Ectodermal cell (in vitro differentiated cells): ENCODE data around the gene SMAD4.

Experiments
- H3K27ac ChIP-seq: 2 replicates; pipeline ENCODE4 v1.7.0; 2013; ENCODE audit warnings: mild to moderate bottlenecking, low read depth, low read length; ENCODE audit not compliant: insufficient read depth, poor library complexity, severe bottlenecking
- H3K27me3 ChIP-seq: 2 replicates; pipeline ENCODE4 v1.7.0; 2013; ENCODE audit warnings: mild to moderate bottlenecking, low read length; ENCODE audit not compliant: insufficient read depth, control insufficient read depth, poor library complexity, severe bottlenecking
- H3K36me3 ChIP-seq: one replicate; pipeline ENCODE4 v1.7.0; 2013; ENCODE audit warnings: low read length; ENCODE audit not compliant: control insufficient read depth, insufficient read depth
- H3K4me1 ChIP-seq: one replicate; pipeline ENCODE4 v1.7.0; 2013; ENCODE audit warnings: low read length; ENCODE audit not compliant: control insufficient read depth, insufficient read depth
- H3K4me3 ChIP-seq: 2 replicates; pipeline ENCODE4 v1.7.0; 2013; ENCODE audit warnings: low read depth, low read length, control low read depth; ENCODE audit not compliant: insufficient read depth
- H3K9me3 ChIP-seq: 2 replicates; pipeline ENCODE4 v1.7.0; 2013; ENCODE audit warnings: mild to moderate bottlenecking, low read length, moderate library complexity; ENCODE audit not compliant: control insufficient read depth
- WGBS, 2 experiments: methylation state at CpG; one replicate each; pipeline ENCODE4 v1.1.7; 2013; ENCODE audit warnings: missing lambda C conversion rate in 2 of 2; 5-methylcytosine and 5-hydroxymethylcytosine counted together

Gene SMAD4

GRCh38 chr18:51068105-51068504 lies 38.1 kb downstream of the SMAD4 start:
- Histone ChIP-seq H3K4me1 (no peaks in the 10 kb centered on the region), H3K4me3 (no peak overlapping the region), H3K27me3 (no peaks in the 10 kb centered on the region), H3K36me3 (peaks cover 12% of the 10 kb centered on the region), H3K9me3 (no peaks in the 10 kb centered on the region), H3K27ac (no peak overlapping the region)
- WGBS, 2 experiments, result 94 to 97% methylated on average over 4 of the region's 4 CpGs

- H3K36me3 ChIP-seq, result peaks cover 8% of the 10 kb centered on the region
- 93 to 100% methylated on average over 1 of the region's 1 CpG for WGBS, 2 experiments
These were observed 39.9 kb downstream of the SMAD4 start for GRCh38 chr18:51069885-51070284.

DNA sequence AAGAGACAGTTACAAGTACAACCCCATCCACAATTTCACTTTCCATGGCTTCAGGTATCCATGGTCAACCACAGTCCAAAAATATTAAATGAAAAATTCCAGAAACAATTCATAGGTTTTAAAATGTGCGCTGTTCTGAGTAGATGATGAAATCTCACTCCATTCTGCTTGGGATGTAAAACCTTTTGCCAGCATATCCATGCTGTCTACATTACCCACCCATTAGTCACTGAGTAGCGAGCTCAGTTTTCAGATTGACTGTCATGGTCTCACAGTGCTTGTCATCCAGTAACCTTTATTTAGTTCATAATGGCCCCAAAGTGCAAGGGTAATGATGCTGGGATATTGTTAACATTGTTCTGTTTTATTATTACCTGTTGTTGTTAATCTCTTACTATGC lies 40.5 kb downstream of the SMAD4 start:
- H3K27ac ChIP-seq, result no peak overlapping the region
- no peak overlapping the region for H3K4me3 ChIP-seq

More at GRCh38 chr18:51069885-51070284, 39.9 kb downstream of the SMAD4 start:
- no peaks in the 10 kb centered on the region for H3K4me1 ChIP-seq
- no peak overlapping the region for H3K27ac ChIP-seq
- H3K4me3 ChIP-seq, result no peak overlapping the region
- no peaks in the 10 kb centered on the region for H3K9me3 ChIP-seq
- no peaks in the 10 kb centered on the region for H3K27me3 ChIP-seq

GRCh38 chr18:51072586-51073313 lies 42.7 kb downstream of the SMAD4 start:
- Histone ChIP-seq H3K27me3 (no peaks in the 10 kb centered on the region), H3K4me1 (no peaks in the 10 kb centered on the region), H3K27ac (no peak overlapping the region), H3K36me3 (peaks cover 8% of the 10 kb centered on the region), H3K9me3 (no peaks in the 10 kb centered on the region), H3K4me3 (no peak overlapping the region)
- 93 to 94% methylated on average over 5 to 6 of the region's 6 CpGs for WGBS, 2 experiments

More for the DNA sequence above, 40.5 kb downstream of the SMAD4 start:
- WGBS, 2 experiments, result 95 to 96% methylated on average over 2 of the region's 2 CpGs
- no peaks in the 10 kb centered on the region for H3K27me3 ChIP-seq
- no peaks in the 10 kb centered on the region for H3K4me1 ChIP-seq
- no peaks in the 10 kb centered on the region for H3K9me3 ChIP-seq
- peaks cover 3% of the 10 kb centered on the region for H3K36me3 ChIP-seq

DNA sequence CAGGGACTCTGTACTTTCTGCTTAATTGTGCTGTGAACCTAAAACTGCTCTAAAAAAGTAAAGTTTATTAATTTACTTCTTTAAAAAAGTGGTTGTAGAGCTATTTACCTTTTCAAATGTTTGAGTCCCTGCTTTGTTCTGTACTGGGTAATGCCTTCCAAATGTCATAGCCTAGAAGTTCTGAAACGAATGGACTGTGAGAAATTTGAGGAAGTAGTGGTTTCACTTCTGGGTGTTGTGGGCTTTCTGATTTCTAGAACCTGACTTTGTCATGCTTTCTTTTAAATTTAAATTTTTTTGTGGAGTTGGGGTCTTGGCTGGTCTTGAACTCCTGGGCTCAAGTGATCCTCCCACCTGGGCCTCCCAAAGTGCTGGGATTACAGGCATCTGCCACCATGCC lies 44.6 kb downstream of the SMAD4 start:
- Histone ChIP-seq H3K27ac (no peak overlapping the region), H3K4me1 (no peaks in the 10 kb centered on the region), H3K27me3 (no peaks in the 10 kb centered on the region), H3K36me3 (peaks cover 14% of the 10 kb centered on the region), H3K4me3 (no peak overlapping the region), H3K9me3 (no peaks in the 10 kb centered on the region)
- 90 to 94% methylated on average over 1 of the region's 1 CpG for WGBS, 2 experiments

DNA sequence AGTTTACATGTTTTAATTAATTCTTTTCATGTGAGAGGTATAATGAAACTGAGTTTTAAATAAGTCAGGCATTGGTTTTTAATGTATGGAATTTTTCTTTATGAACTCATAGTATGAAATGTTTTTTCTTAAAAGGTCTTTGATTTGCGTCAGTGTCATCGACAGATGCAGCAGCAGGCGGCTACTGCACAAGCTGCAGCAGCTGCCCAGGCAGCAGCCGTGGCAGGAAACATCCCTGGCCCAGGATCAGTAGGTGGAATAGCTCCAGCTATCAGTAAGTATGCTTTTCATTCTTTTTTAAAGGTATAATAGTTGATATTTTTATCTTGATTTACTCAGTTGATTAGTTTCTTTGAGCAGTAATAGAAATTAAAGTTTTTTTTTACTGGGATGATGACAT lies 46.5 kb downstream of the SMAD4 start:
- H3K27ac ChIP-seq, result no peak overlapping the region
- H3K9me3 ChIP-seq, result no peaks in the 10 kb centered on the region
- no peaks in the 10 kb centered on the region for H3K4me1 ChIP-seq
- peaks cover 20% of the 10 kb centered on the region for H3K36me3 ChIP-seq
- 98% methylated on average over 4 of the region's 4 CpGs for WGBS, 2 experiments
- no peaks in the 10 kb centered on the region for H3K27me3 ChIP-seq
- H3K4me3 ChIP-seq, result no peak overlapping the region

DNA sequence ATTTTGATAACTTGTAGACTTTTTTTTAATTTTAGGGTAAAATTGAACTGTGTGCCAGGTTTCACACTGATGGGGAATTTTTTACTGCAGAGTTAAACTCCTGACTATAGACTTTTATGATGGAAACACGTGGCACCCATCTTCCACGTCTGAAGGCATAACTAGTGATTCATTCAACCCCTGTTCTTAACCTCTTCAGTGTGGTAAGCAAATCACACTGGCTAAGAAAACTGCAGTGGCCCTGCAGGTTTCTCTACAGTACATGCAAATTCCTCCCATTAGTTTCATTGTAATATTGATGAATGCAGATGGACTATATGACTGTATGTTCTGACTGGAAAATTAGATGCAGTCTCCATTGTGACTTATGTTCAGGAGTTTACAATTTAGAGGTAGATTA lies 47.2 kb downstream of the SMAD4 start:
- H3K27me3 ChIP-seq, result no peaks in the 10 kb centered on the region
- H3K4me1 ChIP-seq, result no peaks in the 10 kb centered on the region
- H3K4me3 ChIP-seq, result no peak overlapping the region
- H3K27ac ChIP-seq, result no peak overlapping the region
- H3K36me3 ChIP-seq, result peaks cover 21% of the 10 kb centered on the region
- 97 to 98% methylated on average over 2 of the region's 2 CpGs for WGBS, 2 experiments
- H3K9me3 ChIP-seq, result no peaks in the 10 kb centered on the region

DNA sequence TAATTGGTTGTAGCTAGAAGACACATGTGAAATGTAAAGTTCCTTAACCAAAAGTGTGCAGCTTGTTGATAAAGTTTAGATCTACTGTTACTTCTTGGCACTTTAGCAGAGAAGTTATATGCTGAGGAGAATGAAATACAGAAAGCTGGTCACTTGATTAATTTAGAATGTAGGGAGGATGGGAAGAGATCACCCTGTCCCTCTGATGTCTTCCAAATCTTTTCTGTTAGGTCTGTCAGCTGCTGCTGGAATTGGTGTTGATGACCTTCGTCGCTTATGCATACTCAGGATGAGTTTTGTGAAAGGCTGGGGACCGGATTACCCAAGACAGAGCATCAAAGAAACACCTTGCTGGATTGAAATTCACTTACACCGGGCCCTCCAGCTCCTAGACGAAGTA lies 48.0 kb downstream of the SMAD4 start:
- H3K27me3 ChIP-seq, result no peaks in the 10 kb centered on the region
- H3K9me3 ChIP-seq, result no peaks in the 10 kb centered on the region
- H3K4me3 ChIP-seq, result no peak overlapping the region
- H3K4me1 ChIP-seq, result no peaks in the 10 kb centered on the region
- no peak overlapping the region for H3K27ac ChIP-seq
- H3K36me3 ChIP-seq, result peaks cover 21% of the 10 kb centered on the region
- 94 to 97% methylated on average over 5 of the region's 5 CpGs for WGBS, 2 experiments

DNA sequence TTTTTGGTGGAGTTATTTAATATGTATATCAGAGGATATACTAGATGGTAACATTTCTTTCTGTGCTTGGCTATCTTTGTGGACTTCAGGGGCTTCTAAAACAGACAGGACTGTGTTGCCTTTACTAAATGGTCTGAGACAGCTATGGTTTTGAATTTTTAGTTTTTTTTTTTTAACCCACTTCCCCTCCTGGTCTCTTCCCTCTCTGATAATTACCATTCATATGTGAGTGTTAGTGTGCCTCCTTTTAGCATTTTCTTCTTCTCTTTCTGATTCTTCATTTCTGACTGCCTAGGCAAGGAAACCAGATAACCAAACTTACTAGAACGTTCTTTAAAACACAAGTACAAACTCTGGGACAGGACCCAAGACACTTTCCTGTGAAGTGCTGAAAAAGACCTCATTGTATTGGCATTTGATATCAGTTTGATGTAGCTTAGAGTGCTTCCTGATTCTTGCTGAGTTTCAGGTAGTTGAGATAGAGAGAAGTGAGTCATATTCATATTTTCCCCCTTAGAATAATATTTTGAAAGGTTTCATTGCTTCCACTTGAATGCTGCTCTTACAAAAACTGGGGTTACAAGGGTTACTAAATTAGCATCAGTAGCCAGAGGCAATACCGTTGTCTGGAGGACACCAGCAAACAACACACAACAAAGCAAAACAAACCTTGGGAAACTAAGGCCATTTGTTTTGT lies 52.7 kb downstream of the SMAD4 start:
- WGBS, 2 experiments, result 90 to 93% methylated on average over 2 of the region's 2 CpGs
- no peak overlapping the region for H3K4me3 ChIP-seq
- H3K9me3 ChIP-seq, result no peaks in the 10 kb centered on the region
- no peaks in the 10 kb centered on the region for H3K27me3 ChIP-seq
- no peaks in the 10 kb centered on the region for H3K4me1 ChIP-seq
- H3K36me3 ChIP-seq, result peaks cover 31% of the 10 kb centered on the region
- H3K27ac ChIP-seq, result no peak overlapping the region

GRCh38 chr18:51083398-51083797 lies 53.4 kb downstream of the SMAD4 start:
- Histone ChIP-seq H3K27me3 (no peaks in the 10 kb centered on the region), H3K36me3 (peaks cover 29% of the 10 kb centered on the region), H3K9me3 (peaks cover 3% of the 10 kb centered on the region), H3K4me3 (no peak overlapping the region), H3K4me1 (no peaks in the 10 kb centered on the region), H3K27ac (no peak overlapping the region)
- 91 to 100% methylated on average over 1 of the region's 1 CpG for WGBS, 2 experiments
